A204.1 (cell line): ENCODE data around the gene CSK.

Experiments used
- FAIRE-seq: peaks from 2 replicates; lab custom pipeline; 2012; peaks lifted over from hg19 to GRCh38; lab: Jason Lieb, UNC

CSK gene

DNA sequence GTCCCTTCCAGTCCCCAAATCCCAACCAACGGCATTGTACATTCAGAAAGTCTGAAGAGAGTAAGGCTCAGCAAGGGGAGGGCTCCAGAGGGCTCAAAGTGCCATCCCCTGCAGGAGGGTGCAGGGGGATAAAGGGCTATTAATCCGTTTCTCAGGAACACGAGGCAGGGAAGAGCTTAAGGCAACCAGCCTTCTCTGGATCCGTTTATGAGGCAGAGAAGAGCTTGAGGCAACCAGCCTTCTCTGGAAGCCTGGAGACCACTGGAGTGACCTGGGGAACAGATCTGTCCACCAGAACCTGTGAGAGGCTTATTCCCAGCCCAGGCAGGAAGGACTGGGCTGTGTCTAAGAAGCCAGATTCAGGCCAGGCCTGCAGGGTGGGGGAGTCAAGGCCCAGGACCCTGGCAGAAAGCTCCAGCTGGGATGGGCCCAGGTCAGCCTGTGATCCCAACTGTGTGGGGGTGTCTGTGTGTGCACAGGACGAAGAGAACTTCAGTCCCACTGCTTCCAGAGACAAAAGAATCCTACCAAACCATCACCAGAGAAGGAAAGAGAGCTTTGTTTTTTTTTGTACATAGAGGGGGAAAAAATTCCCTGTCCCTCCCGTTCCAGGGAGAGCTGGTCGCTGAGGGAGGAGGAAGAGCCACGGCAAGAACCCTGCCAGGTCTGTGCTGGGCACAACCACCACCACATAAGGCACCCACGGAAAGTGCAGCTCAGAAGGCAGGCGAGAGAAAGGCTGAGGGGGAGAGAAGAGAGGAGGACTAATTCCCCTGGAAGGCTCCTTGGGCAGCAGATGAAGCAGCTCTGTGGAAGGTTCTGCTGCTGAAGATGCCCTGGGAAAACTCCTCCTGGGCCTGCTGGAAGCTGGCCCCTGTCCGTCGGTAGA, 62.7 kb downstream of the CSK start:
- no peak for FAIRE-seq

- FAIRE-seq = no peak
These were observed 63.3 kb downstream of the CSK start for GRCh38 chr15:74845208-74845568.

- no peak for FAIRE-seq
These were observed 63.7 kb downstream of the CSK start for GRCh38 chr15:74845581-74845980.

DNA sequence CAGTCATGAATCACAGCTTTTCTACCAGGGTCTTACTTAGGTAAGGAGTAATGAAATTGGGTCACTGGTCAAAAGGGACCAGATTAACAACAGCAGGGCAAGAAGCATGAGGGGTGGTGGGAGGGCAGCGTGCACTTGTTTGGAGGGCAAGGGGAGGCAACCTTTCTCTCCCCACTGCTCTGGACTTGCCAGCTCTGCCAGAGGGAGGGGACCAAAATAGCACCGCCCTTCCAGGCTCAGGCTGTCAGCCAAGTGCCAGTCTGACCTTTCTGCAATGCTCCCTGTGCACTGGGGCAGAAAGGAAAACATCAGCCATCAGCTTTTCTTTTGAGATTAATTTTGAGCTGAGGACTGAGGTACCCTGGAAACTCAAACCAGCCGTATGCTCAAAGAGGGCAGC, 65.6 kb downstream of the CSK start:
- no peak for FAIRE-seq

- no peak for FAIRE-seq
These were observed 68.5 kb downstream of the CSK start for GRCh38 chr15:74850393-74850792.

DNA sequence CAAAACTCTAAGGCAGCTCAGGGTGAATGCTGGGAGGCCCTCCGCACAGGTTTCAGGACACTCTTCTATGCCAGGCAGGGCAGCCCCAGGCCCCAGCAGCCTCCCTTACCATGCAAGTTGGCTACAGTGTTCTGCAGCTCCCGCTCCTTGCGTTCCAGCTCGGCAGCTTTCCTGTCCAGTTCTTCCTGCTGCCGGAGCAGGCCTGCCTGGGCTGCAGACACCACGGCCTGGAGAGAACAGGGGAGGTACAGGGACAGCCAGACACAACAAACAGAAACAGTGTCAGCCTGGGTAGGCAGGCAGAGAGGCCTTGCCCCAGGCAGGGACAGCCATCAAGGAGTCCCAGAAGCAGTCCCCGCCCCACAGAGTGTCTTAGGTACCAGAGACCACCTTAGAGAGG, 70.1 kb downstream of the CSK start:
- FAIRE-seq = no peak
